DND-41 (cell line): ENCODE data around the gene SHANK3.

Source experiments
- ATAC-seq: fragments of 200-7000 bp; cut with Tn5 transposase; 3 replicates; pipeline ENCODE4 v1.9.1; 2021; ENCODE audit warnings: low read depth; ENCODE audit not compliant: insufficient read depth
- DNase-seq: peaks from one replicate; pipeline ENCODE4 v3.0.0-alpha.2; 2020
- H2AFZ ChIP-seq: 2 replicates; pipeline ENCODE4 v1.6.0; 2012; ENCODE audit warnings: low read depth, low read length
- H3K27ac ChIP-seq: 2 replicates; pipeline ENCODE4 v1.5.1; 2012; ENCODE audit warnings: low read length, inconsistent platforms
- H3K27me3 ChIP-seq: fragments of 200-600 bp; sonication (generic); 2 replicates; pipeline ENCODE4 v1.6.0; 2012; ENCODE audit warnings: low read length, mild to moderate bottlenecking, inconsistent platforms; ENCODE audit not compliant: insufficient read depth, poor library complexity
- H3K36me3 ChIP-seq: 2 replicates; pipeline ENCODE4 v1.5.1; 2012; ENCODE audit warnings: low read length, inconsistent platforms; ENCODE audit not compliant: insufficient read depth
- H3K4me1 ChIP-seq: 2 replicates; pipeline ENCODE4 v1.5.1; 2012; ENCODE audit warnings: mild to moderate bottlenecking, low read length; ENCODE audit not compliant: insufficient read depth
- H3K4me2 ChIP-seq: 2 replicates; pipeline ENCODE4 v1.6.0; 2012; ENCODE audit warnings: mild to moderate bottlenecking, moderate library complexity, low read length, inconsistent platforms; ENCODE audit not compliant: insufficient read depth
- H3K4me3 ChIP-seq, 2 experiments: fragments of 200-600 bp in 1 of 2; shearing (Covaris generic) in 1 of 2; 2 replicates each; pipeline ENCODE4 v1.5.1; 2012 to 2016; ENCODE audit warnings: inconsistent platforms in 2 of 2, low read length in 2 of 2, mild to moderate bottlenecking in 2 of 2, low read depth in 1 of 2, moderate library complexity in 1 of 2
- H3K79me2 ChIP-seq: 2 replicates; pipeline ENCODE4 v1.6.0; 2012; ENCODE audit warnings: low read length, inconsistent platforms; ENCODE audit not compliant: insufficient read depth
- H3K9ac ChIP-seq: 2 replicates; pipeline ENCODE4 v1.6.0; 2012; ENCODE audit warnings: low read depth, mild to moderate bottlenecking, inconsistent platforms, low read length, moderate library complexity
- H3K9me3 ChIP-seq: 2 replicates; pipeline ENCODE4 v1.5.1; 2012; ENCODE audit warnings: low read length, moderate library complexity, mild to moderate bottlenecking, inconsistent platforms; ENCODE audit not compliant: insufficient read depth, severe bottlenecking
- H4K20me1 ChIP-seq: 2 replicates; pipeline ENCODE4 v1.6.0; 2012; ENCODE audit warnings: low read length; ENCODE audit not compliant: insufficient read depth
- CTCF ChIP-seq: IDR thresholded peaks from 2 replicates; pipeline ENCODE4 v1.5.1; 2012; ENCODE audit warnings: borderline replicate concordance, low read length, moderate library complexity, mild to moderate bottlenecking; ENCODE audit not compliant: poor library complexity, severe bottlenecking; ENCODE audit errors: extremely low read depth
- EZH2 ChIP-seq: IDR thresholded peaks from 3 replicates; pipeline ENCODE4 v1.6.1; 2012; ENCODE audit warnings: borderline replicate concordance, low read depth, mild to moderate bottlenecking, moderate library complexity, low read length, inconsistent platforms; ENCODE audit not compliant: severe bottlenecking

Gene SHANK3

GRCh38 chr22:50683086-50683993 is 10.7 kb downstream of the SHANK3 start:
- Histone ChIP-seq H2AFZ (no peak overlapping the region), H3K27ac (no peak overlapping the region), H3K4me3 (no peak overlapping the region), H3K4me1 (no peaks in the 10 kb centered on the region), H4K20me1 (no peaks in the 10 kb centered on the region; the same call in 1 of the 2 replicates), H3K79me2 (no peaks in the 10 kb centered on the region), H3K4me2 (no peak overlapping the region), H3K9me3 (peaks cover 5% of the 10 kb centered on the region), H3K27me3 (no peaks in the 10 kb centered on the region), H3K36me3 (no peaks in the 10 kb centered on the region), H3K9ac (no peak overlapping the region)
- TF ChIP-seq EZH2 (no peak), CTCF (no peak)
- ATAC-seq, result no peak
- DNase-seq, result no peak

GRCh38 chr22:50683994-50684371 is 11.4 kb downstream of the SHANK3 start:
- H3K36me3 ChIP-seq, result no peaks in the 10 kb centered on the region
- no peaks in the 10 kb centered on the region; the same call in 1 of the 2 replicates for H4K20me1 ChIP-seq
- no peak for TF ChIP-seq EZH2
- no peaks in the 10 kb centered on the region for H3K4me1 ChIP-seq
- H3K4me3 ChIP-seq, result no peak overlapping the region
- no peaks in the 10 kb centered on the region for H3K27me3 ChIP-seq
- H3K9ac ChIP-seq, result no peak overlapping the region
- no peak overlapping the region for H2AFZ ChIP-seq
- DNase-seq, result no peak
- no peak overlapping the region for H3K4me2 ChIP-seq
- no peak overlapping the region for H3K27ac ChIP-seq
- ATAC-seq, result no peak
- H3K79me2 ChIP-seq, result no peaks in the 10 kb centered on the region
- peaks cover 5% of the 10 kb centered on the region for H3K9me3 ChIP-seq

GRCh38 chr22:50684501-50684900 is 11.9 kb downstream of the SHANK3 start:
- peaks cover 5% of the 10 kb centered on the region for H3K9me3 ChIP-seq
- no peak overlapping the region for H3K9ac ChIP-seq
- no peaks in the 10 kb centered on the region for H3K4me1 ChIP-seq
- H3K4me3 ChIP-seq, result no peak overlapping the region
- DNase-seq, result no peak
- H3K79me2 ChIP-seq, result no peaks in the 10 kb centered on the region
- H3K4me2 ChIP-seq, result no peak overlapping the region
- H2AFZ ChIP-seq, result no peak overlapping the region
- no peak for TF ChIP-seq EZH2
- no peak for TF ChIP-seq CTCF
- H3K27me3 ChIP-seq, result no peaks in the 10 kb centered on the region
- H4K20me1 ChIP-seq, result no peaks in the 10 kb centered on the region; the same call in 1 of the 2 replicates
- H3K27ac ChIP-seq, result no peak overlapping the region
- ATAC-seq, result no peak
- H3K36me3 ChIP-seq, result no peaks in the 10 kb centered on the region

GRCh38 chr22:50684986-50685385 is 12.4 kb downstream of the SHANK3 start:
- DNase-seq, result no peak
- TF ChIP-seq EZH2, result no peak
- no peak for TF ChIP-seq CTCF
- no peaks in the 10 kb centered on the region for H3K27me3 ChIP-seq
- no peaks in the 10 kb centered on the region for H3K36me3 ChIP-seq
- no peak overlapping the region for H3K27ac ChIP-seq
- H3K4me1 ChIP-seq, result no peaks in the 10 kb centered on the region
- H3K9ac ChIP-seq, result no peak overlapping the region
- no peaks in the 10 kb centered on the region; the same call in 1 of the 2 replicates for H4K20me1 ChIP-seq
- H3K79me2 ChIP-seq, result no peaks in the 10 kb centered on the region
- H2AFZ ChIP-seq, result no peak overlapping the region
- no peak overlapping the region for H3K4me2 ChIP-seq
- no peak overlapping the region for H3K4me3 ChIP-seq
- no peak for ATAC-seq
- H3K9me3 ChIP-seq, result peaks cover 5% of the 10 kb centered on the region
